ENCODE data around the gene CELA2A. TPM values are rescaled to one million over a fixed set of nuclear protein-coding genes. Genes with fewer than 3 reads are reported as not detected.
"Not testable (repeated sequence)": the region's sequence is repeated elsewhere in the genome, so short reads cannot be mapped to it uniquely, and the experiment has no call there.

The CELA2A gene
- total RNA-seq, 3 donors from 2014 or later (not counting 1 experiment from before 2014, with no cell fraction given): not detected

- Histone ChIP-seq H3K27me3 (ENCODE audit: control insufficient read depth, insufficient read depth, low read length) (no peaks in the 10 kb centered on the region), H3K4me1 (ENCODE audit: control insufficient read depth, insufficient read depth, low read length) (no peaks in the 10 kb centered on the region), H3K27ac (ENCODE audit: low read length) (no peak overlapping the region), H3K4me3 (ENCODE audit: low read length) (no peak overlapping the region), H3K9me3 (ENCODE audit: control insufficient read depth, insufficient read depth, low read length) (no peaks in the 10 kb centered on the region), H3K36me3 (ENCODE audit: control insufficient read depth, insufficient read depth, low read length) (peaks cover 13% of the 10 kb centered on the region)
- Mint-ChIP-seq H3K9me3 (no peaks in the 10 kb centered on the region), H3K4me3 (no peak overlapping the region), H3K4me1 (peaks cover 13 to 18% of the 10 kb centered on the region in 2 donors), H3K27ac (no peak overlapping the region), H3K27me3 (ENCODE audit: low read depth in 2 of 2) (no peaks in the 10 kb centered on the region), H3K36me3 (no peaks in the 10 kb centered on the region)
- intact Hi-C loops (cut with micrococcal nuclease): no loop called here
- DNase-seq: no peak
- no peak for TF ChIP-seq CTCF (IDR thresholded peaks at IDR 0.05)
- ATAC-seq: no peak
- WGBS (ENCODE audit: insufficient coverage): 97% methylated on average over 8 of the region's 8 CpGs
Measured at GRCh38 chr1:15510611-15511405, 54.3 kb downstream of the CELA2A start.

- no peaks in the 10 kb centered on the region for H3K27me3 ChIP-seq (ENCODE audit: control insufficient read depth, insufficient read depth, low read length)
- peaks cover 12% of the 10 kb centered on the region for H3K36me3 Mint-ChIP-seq
- H3K9me3 Mint-ChIP-seq: no peaks in the 10 kb centered on the region
- no peaks in the 10 kb centered on the region for H3K4me1 ChIP-seq (ENCODE audit: control insufficient read depth, insufficient read depth, low read length)
- TF ChIP-seq CTCF (IDR thresholded peaks at IDR 0.05): no peak
- ATAC-seq (no peak), DNase-seq (no peak)
- H3K4me3 Mint-ChIP-seq: no peak overlapping the region
- H3K4me3 ChIP-seq (ENCODE audit: low read length): no peak overlapping the region
- intact Hi-C loops (cut with micrococcal nuclease): no loop called here
- 92% methylated on average over 4 of the region's 4 CpGs for WGBS (ENCODE audit: insufficient coverage)
- H3K4me1 Mint-ChIP-seq: peaks cover 13 to 18% of the 10 kb centered on the region in 2 donors
- no peaks in the 10 kb centered on the region for H3K9me3 ChIP-seq (ENCODE audit: control insufficient read depth, insufficient read depth, low read length)
- H3K27ac ChIP-seq (ENCODE audit: low read length): no peak overlapping the region
- no peak overlapping the region for H3K27ac Mint-ChIP-seq
- peaks cover 10% of the 10 kb centered on the region for H3K36me3 ChIP-seq (ENCODE audit: control insufficient read depth, insufficient read depth, low read length)
- no peaks in the 10 kb centered on the region for H3K27me3 Mint-ChIP-seq (ENCODE audit: low read depth in 2 of 2)
Measured at GRCh38 chr1:15513192-15513591, 56.7 kb downstream of the CELA2A start.

- no peaks in the 10 kb centered on the region for H3K9me3 ChIP-seq (ENCODE audit: control insufficient read depth, insufficient read depth, low read length)
- peaks cover 10% of the 10 kb centered on the region for H3K36me3 ChIP-seq (ENCODE audit: control insufficient read depth, insufficient read depth, low read length)
- intact Hi-C loops (cut with micrococcal nuclease): no loop called here
- H3K4me1 ChIP-seq (ENCODE audit: control insufficient read depth, insufficient read depth, low read length): no peaks in the 10 kb centered on the region
- no peak for TF ChIP-seq CTCF (IDR thresholded peaks at IDR 0.05)
- no peak overlapping the region for H3K27ac ChIP-seq (ENCODE audit: low read length)
- Mint-ChIP-seq H3K4me3 (no peak overlapping the region), H3K4me1 (peaks cover 13 to 17% of the 10 kb centered on the region in 2 donors), H3K27me3 (ENCODE audit: low read depth in 2 of 2) (no peaks in the 10 kb centered on the region), H3K9me3 (no peaks in the 10 kb centered on the region), H3K27ac (no peak overlapping the region), H3K36me3 (peaks cover 12% of the 10 kb centered on the region)
- no peak overlapping the region for H3K4me3 ChIP-seq (ENCODE audit: low read length)
- ATAC-seq (no peak), DNase-seq (no peak)
- H3K27me3 ChIP-seq (ENCODE audit: control insufficient read depth, insufficient read depth, low read length): no peaks in the 10 kb centered on the region
- 93% methylated on average over 3 of the region's 3 CpGs for WGBS (ENCODE audit: insufficient coverage)
Measured at GRCh38 chr1:15513919-15514318, 57.4 kb downstream of the CELA2A start.

GRCh38 chr1:15514557-15514956 lies 58.0 kb downstream of the CELA2A start:
- DNase-seq; H3K9me3 Mint-ChIP-seq; H3K27ac ChIP-seq (ENCODE audit: low read length); H3K27ac Mint-ChIP-seq; ATAC-seq; H3K27me3 ChIP-seq (ENCODE audit: control insufficient read depth, insufficient read depth, low read length); H3K9me3 ChIP-seq (ENCODE audit: control insufficient read depth, insufficient read depth, low read length); H3K4me3 Mint-ChIP-seq; H3K27me3 Mint-ChIP-seq (ENCODE audit: low read depth in 2 of 2); H3K4me1 ChIP-seq (ENCODE audit: control insufficient read depth, insufficient read depth, low read length); H3K4me3 ChIP-seq (ENCODE audit: low read length); intact Hi-C loops (cut with micrococcal nuclease): not testable (repeated sequence)
- Mint-ChIP-seq H3K4me1 (peaks cover 13% of the 10 kb centered on the region in 2 donors), H3K36me3 (peaks cover 12% of the 10 kb centered on the region)
- 100% methylated on average over 3 of the region's 5 CpGs for WGBS (ENCODE audit: insufficient coverage)
- H3K36me3 ChIP-seq (ENCODE audit: control insufficient read depth, insufficient read depth, low read length): peaks cover 10% of the 10 kb centered on the region
